Neural cell (in vitro differentiated cells): Measurements from ENCODE around the gene SSX5. TPM values are rescaled to one million over a fixed set of nuclear protein-coding genes. Genes with fewer than 3 reads are reported as not detected.
"Not testable (repeated sequence)": the region's sequence is repeated elsewhere in the genome, so short reads cannot be mapped to it uniquely, and the experiment has no call there.

Experiments used
- H2AFZ ChIP-seq: fragments of 200-600, 300-800 bp; sonication (generic), shearing (Covaris generic); 2 replicates; pipeline ENCODE4 v1.6.0; 2014; ENCODE audit warnings: low read depth, mild to moderate bottlenecking, antibody characterized with exemption, low read length, moderate library complexity
- H3F3A ChIP-seq: fragments of 200-600 bp; shearing (Covaris generic); 2 replicates; pipeline ENCODE4 v1.6.1; 2016; ENCODE audit warnings: mild to moderate bottlenecking, moderate library complexity, mixed read lengths, antibody characterized with exemption, low read length; ENCODE audit not compliant: insufficient read depth, poor library complexity, severe bottlenecking
- H3K27ac ChIP-seq: fragments of 200-600, 300-800 bp; sonication (generic), shearing (Covaris generic); 2 replicates; pipeline ENCODE4 v1.5.1; 2014; ENCODE audit warnings: mild to moderate bottlenecking, low read length, moderate library complexity
- H3K27me3 ChIP-seq: fragments of 300-800, 200-600 bp; sonication (generic), shearing (Covaris generic); 2 replicates; pipeline ENCODE4 v1.6.0; 2014; ENCODE audit warnings: mild to moderate bottlenecking, low read depth, low read length, moderate library complexity; ENCODE audit not compliant: insufficient read depth
- H3K36me3 ChIP-seq: fragments of 300-800, 200-600 bp; sonication (generic), shearing (Covaris generic); 2 replicates; pipeline ENCODE4 v1.5.1; 2014; ENCODE audit warnings: mild to moderate bottlenecking, antibody characterized with exemption, low read length, moderate library complexity; ENCODE audit not compliant: insufficient read depth
- H3K4me2 ChIP-seq: fragments of 300-800, 200-600 bp; sonication (generic), shearing (Covaris generic); 2 replicates; pipeline ENCODE4 v1.6.0; 2014; ENCODE audit warnings: mild to moderate bottlenecking, low read length
- H3K4me3 ChIP-seq: fragments of 300-800, 200-600 bp; sonication (generic), shearing (Covaris generic); 2 replicates; pipeline ENCODE4 v1.5.1; 2014; ENCODE audit warnings: mild to moderate bottlenecking, low read length, moderate library complexity
- H3K79me2 ChIP-seq: fragments of 200-600 bp; shearing (Covaris generic); replicated peaks from 2 replicates; pipeline ENCODE4 v1.6.0; 2014; ENCODE audit warnings: mild to moderate bottlenecking, low read length, moderate library complexity; ENCODE audit not compliant: insufficient read depth
- H3K9ac ChIP-seq: fragments of 300-800, 200-600 bp; sonication (generic), shearing (Covaris generic); 2 replicates; pipeline ENCODE4 v1.6.1; 2016; ENCODE audit warnings: mild to moderate bottlenecking, low read length, mixed read lengths
- H3K9me2 ChIP-seq: fragments of 200-600 bp; shearing (Covaris generic); 2 replicates; pipeline ENCODE4 v1.6.1; 2016; ENCODE audit warnings: mild to moderate bottlenecking, low read length, mixed read lengths; ENCODE audit not compliant: insufficient read depth
- H3K9me3 ChIP-seq: fragments of 200-600, 300-800 bp; sonication (generic), shearing (Covaris generic); 2 replicates; pipeline ENCODE4 v1.6.1; 2016; ENCODE audit warnings: mild to moderate bottlenecking, mixed run types, low read length, moderate library complexity, mixed read lengths
- H4K20me1 ChIP-seq: fragments of 200-600 bp; shearing (Covaris generic); 2 replicates; pipeline ENCODE4 v1.6.1; 2016; ENCODE audit warnings: mild to moderate bottlenecking, mixed run types; ENCODE audit not compliant: insufficient read depth
- CTCF ChIP-seq: fragments of 450-650 bp; IDR thresholded peaks from 2 replicates; pipeline ENCODE4 v1.5.1; 2014; ENCODE audit warnings: antibody characterized with exemption, mild to moderate bottlenecking, moderate library complexity; ENCODE audit not compliant: poor library complexity, severe bottlenecking
- EP300 ChIP-seq: fragments of 450-650 bp; conservative IDR thresholded peaks from 2 replicates; pipeline ENCODE4 v1.6.1; 2014; ENCODE audit warnings: antibody characterized with exemption, mild to moderate bottlenecking, moderate library complexity; ENCODE audit not compliant: poor library complexity, severe bottlenecking
- EZH2 ChIP-seq: fragments of 200-600, 300-800 bp; shearing (Covaris generic), sonication (generic); IDR thresholded peaks from 2 replicates; pipeline ENCODE4 v1.6.1; 2014; ENCODE audit warnings: antibody characterized with exemption, low read length, borderline replicate concordance, mild to moderate bottlenecking; ENCODE audit not compliant: insufficient read depth, poor library complexity, severe bottlenecking
- MXI1 ChIP-seq: fragments of 450-650 bp; conservative IDR thresholded peaks from 2 replicates; pipeline ENCODE4 v1.6.1; 2014; ENCODE audit warnings: antibody characterized with exemption, mild to moderate bottlenecking; ENCODE audit not compliant: poor library complexity, severe bottlenecking
- POLR2AphosphoS5 ChIP-seq: IDR thresholded peaks from 2 replicates; pipeline ENCODE4 v1.6.1; 2012
- RAD21 ChIP-seq: fragments of 450-650 bp; conservative IDR thresholded peaks from 2 replicates; pipeline ENCODE4 v1.6.1; 2014; ENCODE audit warnings: antibody characterized with exemption, mild to moderate bottlenecking, moderate library complexity
- REST ChIP-seq: IDR thresholded peaks from 2 replicates; pipeline ENCODE4 v1.6.1; 2012; ENCODE audit warnings: borderline replicate concordance
- SMC3 ChIP-seq: fragments of 450-650 bp; conservative IDR thresholded peaks from 2 replicates; pipeline ENCODE4 v1.6.1; 2014; ENCODE audit warnings: antibody characterized with exemption, mild to moderate bottlenecking, moderate library complexity; ENCODE audit not compliant: poor library complexity
- TAF1 ChIP-seq: IDR thresholded peaks from 2 replicates; pipeline ENCODE4 v1.6.1; 2012; ENCODE audit warnings: low read depth
- polyA minus RNA-seq: library from RNA; depleted of rRNA, polyadenylated mRNA; stranded (reverse); fragments of >200 nt; gene quantifications from 2 replicates; pipeline ENCODE4 v1.2.3, GENCODE V29; 2014
- polyA plus RNA-seq: library from polyadenylated mRNA; depleted of rRNA; stranded (reverse); fragments of >200 nt; gene quantifications from 2 replicates; pipeline ENCODE4 v1.2.3, GENCODE V29; 2014

Gene SSX5
- polyA plus RNA-seq (not detected in 2 replicates), polyA minus RNA-seq (not detected in 2 replicates)

GRCh38 chrX:48196745-48197201 lies at the start of gene SSX5:
SSX5 (minus strand) TSS chrX:48196795; CDS start chrX:48195358, 1,437 bp downstream.
- H4K20me1 ChIP-seq = no peaks in the 10 kb centered on the region
- no peaks in the 10 kb centered on the region for H3K27me3 ChIP-seq
- H3F3A ChIP-seq = no peaks in the 10 kb centered on the region
- no peak within 1 kb of the TSS for H3K4me2 ChIP-seq
- no peak within 1 kb of the TSS for H3K27ac ChIP-seq
- H3K4me3 ChIP-seq = no peak within 1 kb of the TSS
- H3K79me2 ChIP-seq = no peaks in the 10 kb centered on the region
- H3K9me2 ChIP-seq = no peaks in the 10 kb centered on the region
- H3K9me3 ChIP-seq = no peaks in the 10 kb centered on the region
- no peak within 1 kb of the TSS for H3K9ac ChIP-seq
- TF ChIP-seq EP300 = no peak
- TF ChIP-seq REST = no peak
- no peak for TF ChIP-seq CTCF
- no peak for TF ChIP-seq MXI1
- TF ChIP-seq EZH2 = no peak
- no peak for TF ChIP-seq POLR2AphosphoS5
- no peak for TF ChIP-seq TAF1
- TF ChIP-seq SMC3 = no peak
- TF ChIP-seq RAD21 = no peak
- no peak within 1 kb of the TSS for H2AFZ ChIP-seq
- H3K36me3 ChIP-seq = no peaks in the 10 kb centered on the region

DNA sequence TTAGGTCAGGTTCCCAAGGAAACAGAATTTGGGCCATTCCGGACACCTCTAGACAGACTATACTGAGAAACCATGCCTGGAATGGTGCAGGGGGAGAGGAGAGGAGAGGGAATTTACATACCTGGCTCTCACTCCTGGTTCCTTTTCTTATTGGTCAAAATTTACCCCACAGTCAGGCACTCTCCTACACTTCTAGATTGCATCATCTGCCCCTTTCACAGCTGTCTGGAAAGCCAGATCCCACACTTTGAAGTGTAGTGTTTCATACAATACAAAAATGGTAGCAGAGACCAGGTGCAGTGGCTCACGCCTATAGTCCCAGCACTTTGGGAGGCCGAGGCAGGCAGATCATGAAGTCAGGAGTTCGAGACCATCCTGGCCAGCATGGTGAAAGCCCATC lies 27.6 kb upstream of the SSX5 start:
- not testable (repeated sequence) for H3K27ac ChIP-seq, H3K27me3 ChIP-seq, H3K79me2 ChIP-seq, H3K4me2 ChIP-seq, H3K4me3 ChIP-seq, H3K9ac ChIP-seq, H3K36me3 ChIP-seq, H2AFZ ChIP-seq, H3K9me2 ChIP-seq, H4K20me1 ChIP-seq, H3K9me3 ChIP-seq, H3F3A ChIP-seq

DNA sequence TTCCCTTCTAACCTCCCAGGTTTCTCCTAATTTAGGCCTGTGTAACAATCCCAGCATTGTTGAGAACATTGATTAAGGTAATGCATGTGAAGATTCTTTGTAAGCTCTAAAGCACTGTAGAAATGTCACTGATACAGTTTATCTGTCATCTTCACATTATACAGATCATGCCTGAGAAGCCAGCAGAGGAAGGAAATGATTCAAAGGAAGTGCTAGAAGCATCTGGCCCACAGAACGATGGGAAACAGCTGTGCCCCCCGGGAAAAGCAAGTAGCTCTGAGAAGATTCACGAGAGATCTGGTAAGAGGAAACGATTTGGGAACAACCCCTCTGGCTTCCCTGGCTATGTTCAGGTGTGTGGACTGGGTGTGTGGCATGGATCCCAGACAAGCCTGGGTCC lies 17.7 kb upstream of the SSX5 start:
- H3K79me2 ChIP-seq, H3K36me3 ChIP-seq, H2AFZ ChIP-seq, H3F3A ChIP-seq, H4K20me1 ChIP-seq, H3K9me2 ChIP-seq, H3K9ac ChIP-seq, H3K4me3 ChIP-seq, H3K27me3 ChIP-seq, H3K27ac ChIP-seq, H3K4me2 ChIP-seq, H3K9me3 ChIP-seq: not testable (repeated sequence)

DNA sequence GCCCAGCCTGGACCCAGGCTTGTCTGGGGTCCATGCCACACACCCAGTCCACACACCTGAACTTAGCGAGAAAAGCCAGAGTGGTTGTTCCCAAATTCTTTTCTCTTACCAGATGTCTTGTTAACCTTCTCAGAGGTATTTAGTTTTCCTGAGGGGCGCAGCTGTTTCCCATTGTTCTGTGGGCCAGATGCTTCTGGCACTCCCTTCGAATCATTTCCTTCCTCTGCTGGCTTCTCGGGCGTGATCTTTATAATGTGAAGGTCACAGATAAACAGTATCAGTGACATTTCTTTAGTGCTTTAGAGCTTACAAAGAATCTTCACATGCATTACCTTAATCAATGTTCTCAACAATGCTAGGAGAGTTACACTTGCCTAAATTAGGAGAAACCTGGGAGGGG lies 6.6 kb downstream of the SSX5 start:
- not testable (repeated sequence) for H4K20me1 ChIP-seq, H3K79me2 ChIP-seq, H3K27me3 ChIP-seq, H3K27ac ChIP-seq, H2AFZ ChIP-seq, H3K36me3 ChIP-seq, H3K9me2 ChIP-seq, H3K9ac ChIP-seq, H3K4me3 ChIP-seq, H3K4me2 ChIP-seq, H3K9me3 ChIP-seq, H3F3A ChIP-seq

- H3F3A ChIP-seq, H3K9me2 ChIP-seq, H3K4me2 ChIP-seq, H4K20me1 ChIP-seq, H3K79me2 ChIP-seq, H2AFZ ChIP-seq, H3K9me3 ChIP-seq, H3K27ac ChIP-seq, H3K27me3 ChIP-seq, H3K4me3 ChIP-seq, H3K9ac ChIP-seq, H3K36me3 ChIP-seq: not testable (repeated sequence)
These were observed 14.7 kb downstream of the SSX5 start for GRCh38 chrX:48181882-48182281.
